Measurements from ENCODE around the gene CSRP2. TPM values are rescaled to one million over a fixed set of nuclear protein-coding genes. Genes with fewer than 3 reads are reported as not detected.

The CSRP2 gene
- total RNA-seq, 1 experiment from 2014 or later: 158 TPM

GRCh38 chr12:76863837-76864236, 15.0 kb downstream of the CSRP2 start:
- Histone ChIP-seq H3T11ph (ENCODE audit: low read length) (no peak overlapping the region), H3K18ac (ENCODE audit: insufficient read length, low read depth, low read length) (no peak overlapping the region), H2BK12ac (ENCODE audit: insufficient read length, low read depth, low read length) (no peak overlapping the region), H2BK5ac (ENCODE audit: insufficient read length, low read length) (peak overlapping the region; percentile 26), H3K79me1 (ENCODE audit: insufficient read depth, low read depth, low read length, poor library complexity, severe bottlenecking) (peaks cover 3% of the 10 kb centered on the region), H2BK15ac (ENCODE audit: low read depth, low read length) (no peak overlapping the region), H3K27me3 (ENCODE audit: insufficient read depth, low read length) (no peaks in the 10 kb centered on the region), H4K5ac (ENCODE audit: insufficient read length, low read depth, low read length) (no peak overlapping the region), H3K4me1 (ENCODE audit: insufficient read depth, low read length) (peaks cover 10% of the 10 kb centered on the region; the same call in 1 of the 2 replicates), H4K8ac (replicated peaks; ENCODE audit: insufficient read length, low read depth, low read length) (no peak overlapping the region), H2BK120ac (ENCODE audit: low read depth, low read length, poor library complexity, severe bottlenecking) (no peak overlapping the region), H2AK5ac (ENCODE audit: insufficient read length, low read length) (no peak overlapping the region), H3K23ac (ENCODE audit: insufficient read length, low read depth, low read length) (no peak overlapping the region), H3K23me2 (ENCODE audit: insufficient read length, low read depth, low read length, poor library complexity, severe bottlenecking) (no peaks in the 10 kb centered on the region), H3K27ac (ENCODE audit: insufficient read length, low read depth, low read length) (no peak overlapping the region), H4K91ac (ENCODE audit: insufficient read length, low read depth, low read length) (no peak overlapping the region), H3K56ac (ENCODE audit: insufficient read length, low read depth, low read length) (no peak overlapping the region), H2AFZ (ENCODE audit: low read length) (no peak overlapping the region), H3K79me2 (ENCODE audit: insufficient read depth, low read length) (peaks cover 4% of the 10 kb centered on the region; the same call in 1 of the 2 replicates), H3K9me3 (ENCODE audit: control insufficient read depth, low read depth, low read length) (no peaks in the 10 kb centered on the region), H3K9ac (ENCODE audit: extremely low read depth, insufficient read length, low read length) (no peak overlapping the region), H2BK20ac (ENCODE audit: low read depth, low read length, poor library complexity, severe bottlenecking) (no peak overlapping the region), H3K4me2 (ENCODE audit: insufficient read depth, insufficient read length, low read length) (no peak overlapping the region), H4K20me1 (ENCODE audit: control insufficient read depth, insufficient read depth, insufficient read length) (no peaks in the 10 kb centered on the region), H3K14ac (ENCODE audit: insufficient read depth, low read length) (no peak overlapping the region), H3K4ac (ENCODE audit: low read depth, low read length) (no peak overlapping the region)
- no peaks in the 10 kb centered on the region for H3K27me3 Mint-ChIP-seq (ENCODE audit: low read depth)
- H3K27ac Mint-ChIP-seq: peak overlapping the region; percentile 10 to 65 (median 20); a peak in 4 of 7 replicates
- H3K4me3 Mint-ChIP-seq: no peak overlapping the region
- no peak for DNase-seq
- peaks cover 26 to 52% (median 52%) of the 10 kb centered on the region in 3 experiments; a peak in 6 of 7 replicates for H3K36me3 Mint-ChIP-seq (ENCODE audit: insufficient read depth in 1 of 3, low read depth in 3 of 3)
- no peak for TF ChIP-seq CTCF (conservative IDR thresholded peaks at IDR 0.05)
- H3K4me1 Mint-ChIP-seq: peaks cover 30 to 31% of the 10 kb centered on the region in 2 experiments
- WGBS (ENCODE audit: extremely low coverage, insufficient read length, low lambda C conversion rate): no CpG with 5 or more reads among the region's 4 CpGs
- H3K9me3 Mint-ChIP-seq: no peaks in the 10 kb centered on the region

Measured in H9 (cell line).